K562 (cell line): ENCODE results near the gene GLUD1. TPM values are rescaled to one million over a fixed set of nuclear protein-coding genes. Genes with fewer than 3 reads are reported as not detected.

Experiments used
- CREB1 ChIP-seq, 2 experiments: sonication (generic) in 1 of 2; formaldehyde crosslinking in 1 of 2; IDR thresholded peaks; 2 replicates each; pipeline versions ENCODE4 v1.6.1 to v1.8.0; 2012 to 2022; ENCODE audit warnings: inconsistent platforms in 1 of 2, mild to moderate bottlenecking in 1 of 2, missing genetic modification reagents in 1 of 2, moderate library complexity in 1 of 2
- DLX4 ChIP-seq: fragments of 250-450 bp; sonication (Bioruptor Pico); IDR thresholded peaks from 2 replicates; pipeline ENCODE4 v1.6.1; 2021; ENCODE audit warnings: mild to moderate bottlenecking
- EZH2 ChIP-seq: IDR thresholded peaks from 2 replicates; pipeline ENCODE4 v1.6.1; 2012; ENCODE audit warnings: low read depth, mild to moderate bottlenecking, inconsistent platforms, low read length, borderline replicate concordance
- FOSL1 ChIP-seq: fragments of 200-800 bp; sonication (Bioruptor generic); conservative IDR thresholded peaks from 2 replicates; pipeline ENCODE4 v1.6.1; 2016; ENCODE audit warnings: missing genetic modification characterization, missing compliant biosample characterization
- LCOR ChIP-seq: sonication (generic); formaldehyde crosslinking; IDR thresholded peaks from 2 replicates; pipeline ENCODE4 v1.8.0; 2022; ENCODE audit warnings: mild to moderate bottlenecking, missing genetic modification reagents
- MCM5 ChIP-seq: fragments of 450-650 bp; IDR thresholded peaks from 2 replicates; pipeline ENCODE4 v1.6.1; 2016; ENCODE audit warnings: low read depth
- MTA2 ChIP-seq: fragments of 450-650 bp; IDR thresholded peaks from 2 replicates; pipeline ENCODE4 v1.6.1; 2016; ENCODE audit warnings: low read depth
- NFYB ChIP-seq: IDR thresholded peaks from 2 replicates; pipeline ENCODE4 v1.6.1; 2011; ENCODE audit warnings: mild to moderate bottlenecking, moderate library complexity; ENCODE audit not compliant: insufficient read length; ENCODE audit errors: extremely low read depth
- NONO ChIP-seq, 2 experiments: fragments of 200-400 bp in 1 of 2; fragments of 450-650 bp in 1 of 2; formaldehyde crosslinking in 1 of 2; IDR thresholded peaks; 2 replicates each; pipeline ENCODE4 v1.6.1; 2017; ENCODE audit warnings: low read depth in 2 of 2, mild to moderate bottlenecking in 2 of 2, moderate library complexity in 2 of 2, low read length in 1 of 2
- SIN3A ChIP-seq, 2 experiments: fragments of 150-350 bp in 1 of 2; IDR thresholded peaks; 2 replicates each; pipeline ENCODE4 v1.6.1; 2011 to 2016; ENCODE audit warnings: borderline replicate concordance in 2 of 2, low read depth in 2 of 2, low read length in 2 of 2, mild to moderate bottlenecking in 2 of 2, moderate library complexity in 2 of 2; ENCODE audit not compliant: control insufficient read depth in 1 of 2
- SIRT6 ChIP-seq: IDR thresholded peaks from one replicate; pipeline ENCODE4 v1.6.1; 2012; ENCODE audit warnings: low read depth, mild to moderate bottlenecking, control low read depth, inconsistent platforms, low read length, moderate library complexity
- SIX5 ChIP-seq, 2 experiments: IDR thresholded peaks; 2 replicates each; pipeline ENCODE4 v1.6.1; 2011; ENCODE audit warnings: low read length in 2 of 2, borderline replicate concordance in 1 of 2, low read depth in 1 of 2, mild to moderate bottlenecking in 1 of 2, moderate library complexity in 1 of 2; ENCODE audit not compliant: insufficient read depth in 1 of 2
- SMAD2 ChIP-seq: fragments of 150-350 bp; IDR thresholded peaks from 2 replicates; pipeline ENCODE4 v1.6.1; 2014; ENCODE audit warnings: low read depth, mild to moderate bottlenecking, low read length
- SMARCC2 ChIP-seq: fragments of 450-650 bp; IDR thresholded peaks from 2 replicates; pipeline ENCODE4 v1.6.1; 2017; ENCODE audit warnings: antibody characterized with exemption, moderate library complexity, mild to moderate bottlenecking, low read depth
- TBL1XR1 ChIP-seq, 2 experiments: IDR thresholded peaks; 2 replicates each; pipeline ENCODE4 v1.6.1; 2012; ENCODE audit warnings: improper control_type of control experiment in 2 of 2, low read length in 2 of 2, mild to moderate bottlenecking in 1 of 2
- TCF3 ChIP-seq: sonication (generic); formaldehyde crosslinking; IDR thresholded peaks from 2 replicates; pipeline ENCODE4 v1.4.0; 2020; ENCODE audit warnings: mild to moderate bottlenecking, missing genetic modification reagents
- THAP7 ChIP-seq: fragments of 250-450 bp; sonication (Bioruptor Pico); IDR thresholded peaks from 2 replicates; pipeline ENCODE4 v1.5.0; 2021
- USF1 ChIP-seq: sonication (generic); formaldehyde crosslinking; IDR thresholded peaks from 2 replicates; pipeline ENCODE4 v1.9.0; 2022; ENCODE audit warnings: mild to moderate bottlenecking, missing genetic modification reagents
- ZBTB5 ChIP-seq: fragments of 450-650 bp; IDR thresholded peaks from 2 replicates; pipeline ENCODE4 v1.6.1; 2017; ENCODE audit warnings: antibody characterized with exemption
- ZBTB7A ChIP-seq: IDR thresholded peaks from 2 replicates; pipeline ENCODE4 v1.6.1; 2011; ENCODE audit warnings: low read depth, mild to moderate bottlenecking, low read length, moderate library complexity, borderline replicate concordance; ENCODE audit not compliant: control insufficient read depth
- ZFX ChIP-seq: sonication (generic); formaldehyde crosslinking; IDR thresholded peaks from 2 replicates; pipeline ENCODE4 v1.8.0; 2022; ENCODE audit warnings: mild to moderate bottlenecking, missing genetic modification reagents, moderate library complexity
- ZKSCAN8 ChIP-seq: fragments of 200-800 bp; sonication (Bioruptor generic); IDR thresholded peaks from 2 replicates; pipeline ENCODE4 v1.6.1; 2016; ENCODE audit warnings: missing genetic modification characterization, missing compliant biosample characterization
- ZNF232 ChIP-seq: sonication (generic); formaldehyde crosslinking; IDR thresholded peaks from 2 replicates; pipeline ENCODE4 v1.8.0; 2022; ENCODE audit warnings: mild to moderate bottlenecking, missing genetic modification reagents
- ZNF316 ChIP-seq: fragments of 450-650 bp; IDR thresholded peaks from 2 replicates; pipeline ENCODE4 v1.6.1; 2016
- ZNF384 ChIP-seq: IDR thresholded peaks from 2 replicates; pipeline ENCODE4 v1.6.1; 2012; ENCODE audit warnings: low read depth, low read length, improper control_type of control experiment
- polyA plus RNA-seq, 8 experiments: library from polyadenylated mRNA; depleted of rRNA in 4 of 8; stranded (reverse) in 5 of 8; unstranded in 3 of 8; fragments of >200 nt; fragmentation: Nextera tagmentation in 2 of 8; fragmentation: Illumina TruSeq in 1 of 8; extraction: Ambion mirVana in 2 of 8; extraction: Trizol in 1 of 8; gene quantifications; 2 replicates each; pipeline versions ENCODE4 v1.2.1 to v1.2.3, GENCODE V29; 2011 to 2014; ENCODE audit warnings: inconsistent platforms in 1 of 8, missing spikeins in 1 of 8
- total RNA-seq, 7 experiments: library from RNA; depleted of rRNA in 6 of 7; stranded (reverse); fragments of >200 nt in 6 of 7; fragmentation: Illumina TruSeq in 2 of 7; extraction: Trizol in 2 of 7; gene quantifications; 2 replicates each; pipeline versions ENCODE4 v1.2.1 to v1.2.3, GENCODE V29; 2011 to 2021; ENCODE audit warnings: low replicate concordance in 1 of 7

The GLUD1 gene
- total and polyA plus RNA-seq, 9 of the 15 experiments (the other 6 are each of a cell fraction or from before 2014, with no cell fraction given), result 21.9 to 92.0 (median 76.3) TPM

- TF ChIP-seq SMARCC2, result no peak
- no peak for TF ChIP-seq THAP7 (CRISPR knock-in tag)
- no peak for TF ChIP-seq ZBTB5
- TF ChIP-seq SIN3A (IDR thresholded peaks at IDR 0.05; ENCODE audit: borderline replicate concordance in 2 of 2, control insufficient read depth in 1 of 2, low read depth in 2 of 2, low read length in 2 of 2), result peak; percentile 38 to 45; a peak in 1 of 4 replicates
- TF ChIP-seq ZNF384, result no peak
- peak; percentile 46; the same call in 1 of the 2 replicates for TF ChIP-seq LCOR (CRISPR knock-in tag)
- TF ChIP-seq FOSL1, result no peak
- TF ChIP-seq ZFX (CRISPR knock-in tag), result peak; percentile 82
- TF ChIP-seq SMAD2, result no peak
- TF ChIP-seq ZNF316, result peak; percentile 93
- no peak for TF ChIP-seq MCM5
- TF ChIP-seq DLX4 (CRISPR knock-in tag), result no peak
- no peak; a peak in 1 of 4 replicates for TF ChIP-seq TBL1XR1 (IDR thresholded peaks at IDR 0.05; ENCODE audit: low read length in 2 of 2)
- no peak for TF ChIP-seq TCF3 (CRISPR knock-in tag)
- TF ChIP-seq NFYB, result no peak
- 0 out of 2 replicates have a peak, but pooled peaks have one; percentile 16 for TF ChIP-seq CREB1 (IDR thresholded peaks at IDR 0.05)
- no peak; the same call in 1 of the 2 replicates for TF ChIP-seq CREB1 (CRISPR knock-in tag; IDR thresholded peaks at IDR 0.05)
- TF ChIP-seq SIX5 (IDR thresholded peaks at IDR 0.05; ENCODE audit: borderline replicate concordance in 1 of 2, insufficient read depth in 1 of 2, low read depth in 1 of 2, low read length in 2 of 2), result no peak
- TF ChIP-seq ZNF232 (CRISPR knock-in tag), result no peak
- TF ChIP-seq USF1 (CRISPR knock-in tag), result no peak
- no peak for TF ChIP-seq MTA2
- no peak for TF ChIP-seq ZKSCAN8
- no peak for TF ChIP-seq NONO (IDR thresholded peaks at IDR 0.05; ENCODE audit: low read depth in 2 of 2, low read length in 1 of 2)
- TF ChIP-seq SIRT6, result no peak
- TF ChIP-seq EZH2, result no peak
- peak; percentile 51; the same call in 1 of the 2 replicates for TF ChIP-seq ZBTB7A
Observed at GRCh38 chr10:87093632-87094372, 841 bp downstream of the GLUD1 start (continued).
